GM12873 (cell line): ENCODE data around the gene STARD13.

Experiments
- TF ChIP-seq, protein P1 (sequence below): IDR thresholded peaks from 2 replicates; pipeline ENCODE4 v1.5.1; 2012; ENCODE audit warnings: low read depth, mild to moderate bottlenecking, moderate library complexity, low read length, control low read depth; ENCODE audit not compliant: insufficient read depth; ENCODE audit errors: missing control alignments

The STARD13 gene

DNA sequence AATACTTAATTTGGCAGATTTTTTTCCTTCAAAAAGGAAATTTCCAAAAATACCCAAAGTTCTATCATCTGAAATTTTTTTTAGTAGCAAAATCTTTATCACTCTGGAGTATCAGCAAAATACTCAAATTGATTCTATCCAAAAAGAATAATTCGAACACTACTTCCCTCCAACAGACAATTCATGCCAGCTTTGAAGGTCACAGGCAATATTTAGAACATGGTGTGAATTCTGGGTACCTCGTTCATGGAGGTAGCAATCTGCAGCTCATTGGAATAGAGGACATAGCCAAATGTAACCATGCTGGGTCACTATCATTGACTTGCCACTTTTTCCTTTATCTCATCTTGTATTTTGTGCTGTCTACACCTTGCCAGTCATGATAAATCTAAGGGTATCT, 119.8 kb downstream of the STARD13 start:
- TF ChIP-seq, protein P1, sequence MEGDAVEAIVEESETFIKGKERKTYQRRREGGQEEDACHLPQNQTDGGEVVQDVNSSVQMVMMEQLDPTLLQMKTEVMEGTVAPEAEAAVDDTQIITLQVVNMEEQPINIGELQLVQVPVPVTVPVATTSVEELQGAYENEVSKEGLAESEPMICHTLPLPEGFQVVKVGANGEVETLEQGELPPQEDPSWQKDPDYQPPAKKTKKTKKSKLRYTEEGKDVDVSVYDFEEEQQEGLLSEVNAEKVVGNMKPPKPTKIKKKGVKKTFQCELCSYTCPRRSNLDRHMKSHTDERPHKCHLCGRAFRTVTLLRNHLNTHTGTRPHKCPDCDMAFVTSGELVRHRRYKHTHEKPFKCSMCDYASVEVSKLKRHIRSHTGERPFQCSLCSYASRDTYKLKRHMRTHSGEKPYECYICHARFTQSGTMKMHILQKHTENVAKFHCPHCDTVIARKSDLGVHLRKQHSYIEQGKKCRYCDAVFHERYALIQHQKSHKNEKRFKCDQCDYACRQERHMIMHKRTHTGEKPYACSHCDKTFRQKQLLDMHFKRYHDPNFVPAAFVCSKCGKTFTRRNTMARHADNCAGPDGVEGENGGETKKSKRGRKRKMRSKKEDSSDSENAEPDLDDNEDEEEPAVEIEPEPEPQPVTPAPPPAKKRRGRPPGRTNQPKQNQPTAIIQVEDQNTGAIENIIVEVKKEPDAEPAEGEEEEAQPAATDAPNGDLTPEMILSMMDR: no peak

DNA sequence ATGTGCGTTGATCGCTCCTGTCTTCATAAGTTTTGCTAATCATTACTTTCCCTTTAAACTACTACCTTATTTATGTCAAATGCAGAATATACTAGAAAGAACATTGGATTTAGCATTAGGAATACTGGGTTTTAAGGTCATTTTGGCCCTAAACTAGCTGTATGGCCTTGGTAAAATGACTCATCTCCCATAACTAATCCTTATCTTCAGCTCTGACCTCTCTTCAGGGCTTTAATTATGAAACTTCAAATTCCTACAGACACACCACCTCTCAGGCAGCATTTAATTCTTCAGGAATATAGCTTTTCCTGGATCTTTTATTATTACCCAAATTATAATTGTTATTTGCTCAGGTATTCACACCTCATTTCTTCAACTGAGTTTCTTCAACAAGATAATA, 121.2 kb downstream of the STARD13 start:
- TF ChIP-seq, protein P1: no peak

- TF ChIP-seq, protein P1: no peak
These were observed 126.7 kb downstream of the STARD13 start for GRCh38 chr13:33158816-33159215.

- TF ChIP-seq, protein P1: no peak
These were observed 127.3 kb downstream of the STARD13 start for GRCh38 chr13:33158271-33158670.

DNA sequence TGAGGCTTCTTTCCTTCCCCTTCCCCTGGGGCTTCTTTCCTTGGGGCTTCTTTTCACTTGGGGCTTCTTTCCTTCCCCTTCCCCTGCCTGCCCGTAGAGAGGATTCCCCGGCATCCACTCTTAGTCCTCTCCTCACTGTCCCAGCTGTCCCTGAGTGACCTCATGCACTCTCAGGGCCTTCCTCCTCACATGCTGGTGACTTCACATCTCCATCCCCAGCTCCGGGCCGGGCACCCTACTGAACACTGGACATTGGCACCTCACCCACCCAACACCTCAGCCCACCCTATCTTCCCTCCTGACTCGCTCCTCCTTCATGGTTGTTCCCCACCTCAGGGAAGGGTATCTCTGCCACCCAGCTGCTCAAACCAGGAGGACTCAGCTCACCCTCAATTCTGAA, 130.6 kb downstream of the STARD13 start:
- TF ChIP-seq, protein P1: no peak

DNA sequence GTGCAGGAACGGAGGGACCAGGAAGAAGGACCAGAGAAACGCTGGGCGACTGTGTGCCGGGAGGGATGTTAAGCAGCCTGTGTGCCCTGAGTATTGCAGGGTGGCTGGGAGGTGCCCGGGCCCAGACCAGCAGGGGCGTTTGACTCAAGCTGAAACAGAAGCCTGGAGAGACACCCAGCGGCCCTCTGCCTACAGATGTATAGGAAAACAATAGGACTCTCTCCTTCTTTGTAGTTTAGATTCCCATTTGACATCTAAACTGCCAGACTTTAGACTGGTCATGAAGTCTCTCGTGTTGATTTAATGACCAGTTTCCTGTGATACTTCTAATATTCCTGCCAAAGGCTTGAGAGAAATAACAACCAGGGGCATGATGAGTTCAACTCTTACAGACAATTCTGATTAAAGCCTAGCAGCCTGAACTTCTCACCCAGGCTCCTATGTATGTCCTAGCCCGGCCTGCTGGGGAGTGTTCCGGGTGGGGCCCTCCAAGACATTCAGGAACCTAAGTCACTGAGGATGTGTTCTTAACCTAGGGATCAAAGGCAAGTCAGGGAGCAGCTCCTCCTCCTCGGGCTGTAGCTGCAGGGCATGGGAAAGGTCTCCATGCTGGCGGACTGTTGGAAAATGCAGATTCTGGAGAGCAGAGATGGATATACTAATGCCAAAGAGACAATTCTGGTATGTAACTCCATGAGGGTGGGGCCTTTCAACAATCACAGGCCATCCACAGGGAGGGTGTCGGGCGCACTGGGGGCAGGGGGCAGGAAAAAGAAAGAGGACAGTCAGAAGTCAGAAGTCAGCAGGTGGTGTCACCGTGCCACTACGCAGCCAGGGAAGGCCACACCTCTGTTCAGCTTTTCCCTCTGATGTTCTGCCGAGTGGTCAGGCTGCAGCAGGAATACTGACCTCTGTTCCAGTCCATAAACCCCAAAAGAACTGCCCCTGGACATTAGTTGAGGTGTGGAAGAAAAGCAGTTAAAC, 131.8 kb downstream of the STARD13 start:
- TF ChIP-seq, protein P1: no peak

DNA sequence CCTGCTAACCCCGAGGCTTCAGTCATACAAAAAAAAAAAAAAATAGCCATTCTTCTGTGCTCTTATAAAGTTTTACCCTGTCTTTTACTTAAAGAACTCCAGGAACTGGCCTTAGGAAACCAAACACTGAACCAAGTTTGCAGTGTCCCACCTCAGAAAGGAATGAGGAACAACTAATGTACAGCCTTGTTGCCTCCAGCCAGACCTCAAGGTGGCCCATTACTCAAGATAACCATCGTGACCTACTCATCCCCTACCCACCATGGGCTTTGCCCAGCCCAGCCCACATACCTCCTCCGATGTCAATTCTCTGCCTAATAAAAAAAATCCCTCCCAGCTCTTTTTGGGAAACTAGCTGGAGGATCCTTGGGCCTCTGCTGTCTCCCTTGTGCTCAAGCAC, 133.2 kb downstream of the STARD13 start:
- TF ChIP-seq, protein P1: no peak
